Measurements from ENCODE around the gene ANXA2. TPM values are rescaled to one million over a fixed set of nuclear protein-coding genes. Genes with fewer than 3 reads are reported as not detected.
"Not testable (repeated sequence)": the region's sequence is repeated elsewhere in the genome, so short reads cannot be mapped to it uniquely, and the experiment has no call there.

Gene ANXA2
- total RNA-seq, 2 donors from 2014 or later = 265 to 341 TPM

DNA sequence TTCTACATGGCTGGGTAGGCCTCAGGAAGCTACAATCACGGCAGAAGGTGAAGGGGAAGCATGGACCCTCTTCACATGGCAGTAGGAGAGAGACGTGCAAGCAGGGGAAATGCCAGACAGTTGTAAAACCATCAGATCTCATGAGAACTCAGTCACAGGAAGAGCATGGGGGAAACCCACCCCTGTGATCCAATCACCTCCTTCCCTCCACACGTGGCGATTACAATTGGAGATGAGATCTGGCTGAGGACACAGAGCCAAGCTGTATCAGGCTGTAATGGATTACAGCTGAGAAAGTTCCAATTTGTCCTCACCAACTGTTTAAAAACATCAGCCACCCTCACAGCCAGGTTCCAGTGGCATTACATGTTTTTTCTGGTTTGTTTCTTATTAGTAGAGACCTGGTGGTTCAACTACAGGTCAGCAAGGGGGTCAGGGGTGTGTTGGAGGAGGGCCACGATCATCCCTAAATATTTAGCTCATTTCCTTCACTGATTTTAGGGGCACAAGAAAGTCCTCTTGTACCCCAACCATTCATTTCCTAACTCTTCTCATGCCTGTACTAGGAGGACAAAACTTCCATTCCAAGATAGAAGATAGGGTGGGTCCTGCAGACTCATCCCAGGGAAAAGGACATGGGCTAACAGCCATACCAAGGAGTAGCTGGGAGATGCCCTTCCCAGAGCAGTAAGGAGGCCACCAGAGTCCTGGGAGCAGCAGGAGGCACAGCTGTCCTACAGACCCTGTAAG, 54.4 kb downstream of the ANXA2 start:
- 70 to 76% methylated on average over 5 of the region's 5 CpGs for WGBS, 2 donors
- no peak for ATAC-seq
- Histone ChIP-seq H3K27me3 (no peaks in the 10 kb centered on the region), H3K4me3 (no peak overlapping the region), H3K36me3 (replicated peaks in 1 of 2; ENCODE audit: insufficient read depth in 1 of 2, low read depth in 2 of 2) (peaks cover 10 to 11% of the 10 kb centered on the region in 2 donors), H3K27ac (no peak overlapping the region), H3K4me1 (no peaks in the 10 kb centered on the region), H3K9me3 (no peaks in the 10 kb centered on the region)
- intact Hi-C loops (cut with DNase I) = no loop called here
- no peak for DNase-seq
- TF ChIP-seq, protein P1, sequence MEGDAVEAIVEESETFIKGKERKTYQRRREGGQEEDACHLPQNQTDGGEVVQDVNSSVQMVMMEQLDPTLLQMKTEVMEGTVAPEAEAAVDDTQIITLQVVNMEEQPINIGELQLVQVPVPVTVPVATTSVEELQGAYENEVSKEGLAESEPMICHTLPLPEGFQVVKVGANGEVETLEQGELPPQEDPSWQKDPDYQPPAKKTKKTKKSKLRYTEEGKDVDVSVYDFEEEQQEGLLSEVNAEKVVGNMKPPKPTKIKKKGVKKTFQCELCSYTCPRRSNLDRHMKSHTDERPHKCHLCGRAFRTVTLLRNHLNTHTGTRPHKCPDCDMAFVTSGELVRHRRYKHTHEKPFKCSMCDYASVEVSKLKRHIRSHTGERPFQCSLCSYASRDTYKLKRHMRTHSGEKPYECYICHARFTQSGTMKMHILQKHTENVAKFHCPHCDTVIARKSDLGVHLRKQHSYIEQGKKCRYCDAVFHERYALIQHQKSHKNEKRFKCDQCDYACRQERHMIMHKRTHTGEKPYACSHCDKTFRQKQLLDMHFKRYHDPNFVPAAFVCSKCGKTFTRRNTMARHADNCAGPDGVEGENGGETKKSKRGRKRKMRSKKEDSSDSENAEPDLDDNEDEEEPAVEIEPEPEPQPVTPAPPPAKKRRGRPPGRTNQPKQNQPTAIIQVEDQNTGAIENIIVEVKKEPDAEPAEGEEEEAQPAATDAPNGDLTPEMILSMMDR (IDR thresholded peaks at IDR 0.05) = no peak
- TF ChIP-seq POLR2A (IDR thresholded peaks at IDR 0.05) = no peak

DNA sequence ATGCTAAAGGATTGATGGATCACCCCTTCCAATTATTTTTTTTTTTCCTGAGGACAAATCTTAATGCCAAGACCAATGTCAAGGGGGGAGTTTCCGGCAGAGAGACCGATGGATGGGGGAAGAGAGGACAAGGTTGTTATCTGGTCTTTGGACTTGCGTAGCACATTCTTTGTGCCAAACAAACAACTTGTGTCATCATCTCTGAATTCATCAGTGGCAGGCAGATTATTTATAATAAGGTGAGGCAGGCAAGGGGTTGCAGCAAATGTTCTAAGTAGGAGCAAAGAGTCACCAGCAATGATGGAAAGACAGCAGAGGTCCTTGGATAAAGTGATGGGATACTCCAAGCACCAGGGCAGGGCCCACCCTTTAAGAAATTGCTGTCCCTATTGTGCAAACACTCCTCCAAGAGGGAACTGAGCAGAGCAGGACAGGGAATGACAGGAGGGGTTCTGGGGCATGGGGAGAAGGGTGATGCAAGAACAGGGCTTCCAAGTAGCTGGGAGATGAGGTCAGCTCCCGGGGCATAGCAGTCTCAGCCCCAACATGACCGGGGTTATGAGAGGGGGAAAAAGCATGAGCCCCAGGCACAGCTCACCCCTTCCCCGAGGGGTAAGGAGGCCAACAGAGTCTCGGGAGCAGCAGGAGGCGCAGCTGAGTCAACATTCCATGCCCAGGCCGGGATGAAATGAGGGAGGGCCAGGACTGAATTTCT, 57.4 kb downstream of the ANXA2 start:
- Histone ChIP-seq H3K27me3 (no peaks in the 10 kb centered on the region), H3K4me1 (no peaks in the 10 kb centered on the region), H3K9me3 (no peaks in the 10 kb centered on the region), H3K36me3 (replicated peaks in 1 of 2; ENCODE audit: insufficient read depth in 1 of 2, low read depth in 2 of 2) (no peaks in the 10 kb centered on the region), H3K27ac (no peak overlapping the region), H3K4me3 (no peak overlapping the region)
- DNase-seq (no peak), ATAC-seq (no peak)
- TF ChIP-seq POLR2A (IDR thresholded peaks at IDR 0.05) = no peak
- TF ChIP-seq, protein P1 (IDR thresholded peaks at IDR 0.05) = no peak
- 69 to 71% methylated on average over 8 to 9 of the region's 9 CpGs for WGBS, 2 donors
- intact Hi-C loops (cut with DNase I) = no loop called here

DNA sequence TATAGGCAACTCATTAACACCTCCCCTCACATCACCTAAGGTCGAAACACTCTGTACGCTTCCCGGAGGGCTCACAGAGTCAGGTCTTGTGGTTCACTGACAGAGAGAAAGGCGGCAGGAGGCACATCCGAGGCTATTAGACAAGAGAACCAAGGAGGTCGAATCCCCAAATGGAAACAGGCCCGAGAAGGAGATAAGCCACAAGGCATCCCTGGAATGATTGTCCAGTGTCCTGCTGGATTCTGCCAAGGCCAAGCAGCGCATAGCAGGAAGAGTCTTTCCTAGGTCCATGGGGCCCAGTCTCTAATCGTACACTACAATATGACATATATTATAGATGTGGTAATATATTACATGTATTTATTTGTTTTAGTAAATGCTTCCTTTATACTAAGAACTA, 58.5 kb downstream of the ANXA2 start:
- no peaks in the 10 kb centered on the region for H3K4me1 ChIP-seq
- H3K9me3 ChIP-seq = no peaks in the 10 kb centered on the region
- H3K27me3 ChIP-seq = no peaks in the 10 kb centered on the region
- no peak overlapping the region for H3K27ac ChIP-seq
- intact Hi-C loops (cut with DNase I) = no loop called here
- H3K4me3 ChIP-seq = no peak overlapping the region
- no peak for TF ChIP-seq POLR2A (IDR thresholded peaks at IDR 0.05)
- 71 to 78% methylated on average over 9 of the region's 9 CpGs for WGBS, 2 donors
- DNase-seq (no peak), ATAC-seq (no peak)
- H3K36me3 ChIP-seq (replicated peaks in 1 of 2; ENCODE audit: insufficient read depth in 1 of 2, low read depth in 2 of 2) = no peaks in the 10 kb centered on the region

DNA sequence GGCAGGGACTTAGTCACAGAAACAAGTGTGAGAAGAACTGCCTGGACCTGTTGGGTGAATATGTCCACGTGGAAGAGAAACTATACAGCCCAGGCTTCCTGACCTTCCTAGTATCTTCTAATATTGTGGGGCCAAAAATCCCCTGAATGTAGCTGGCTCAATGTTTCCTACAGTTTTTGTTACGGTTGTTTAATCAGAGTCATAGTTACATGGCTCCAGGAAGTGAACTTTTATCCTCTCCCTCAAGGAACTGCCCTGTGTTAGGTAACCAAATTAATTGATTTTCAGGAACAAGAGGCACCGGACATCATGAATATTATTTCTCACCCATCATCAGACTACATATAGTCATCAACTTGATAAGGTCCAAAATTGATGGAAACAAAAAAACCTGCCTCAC, 59.0 kb downstream of the ANXA2 start:
- no peaks in the 10 kb centered on the region for H3K9me3 ChIP-seq
- TF ChIP-seq, protein P1 (IDR thresholded peaks at IDR 0.05) = no peak
- no peak for TF ChIP-seq POLR2A (IDR thresholded peaks at IDR 0.05)
- H3K27me3 ChIP-seq = no peaks in the 10 kb centered on the region
- ATAC-seq (peak; percentile 38), DNase-seq (no peak)
- no peaks in the 10 kb centered on the region for H3K4me1 ChIP-seq
- no peak overlapping the region for H3K27ac ChIP-seq
- H3K36me3 ChIP-seq (replicated peaks in 1 of 2; ENCODE audit: insufficient read depth in 1 of 2, low read depth in 2 of 2) = no peaks in the 10 kb centered on the region
- intact Hi-C loops (cut with DNase I) = no loop called here
- 41 to 50% methylated on average over 3 of the region's 3 CpGs for WGBS, 2 donors
- H3K4me3 ChIP-seq = no peak overlapping the region

DNA sequence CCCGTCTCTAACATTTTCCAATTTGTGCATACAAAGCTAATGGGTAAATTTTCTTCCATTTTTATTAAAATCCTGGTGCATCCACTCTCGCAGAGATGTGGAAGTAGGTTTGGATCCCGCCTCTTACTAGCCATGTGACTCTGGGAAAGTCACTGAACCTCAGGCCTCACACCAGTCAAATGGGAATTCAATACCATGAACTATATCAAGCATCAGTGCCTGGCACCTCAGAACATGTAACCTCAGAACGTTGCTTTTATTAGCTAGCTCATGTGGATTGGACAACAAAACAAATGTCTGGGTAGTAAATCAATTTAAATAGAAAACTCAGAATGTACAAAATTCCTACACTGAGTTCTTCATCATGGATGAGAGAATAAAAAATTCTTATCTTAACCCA, 60.7 kb downstream of the ANXA2 start:
- Histone ChIP-seq H3K4me1 (no peaks in the 10 kb centered on the region), H3K4me3 (no peak overlapping the region), H3K27me3 (no peaks in the 10 kb centered on the region), H3K27ac (no peak overlapping the region), H3K36me3 (replicated peaks in 1 of 2; ENCODE audit: insufficient read depth in 1 of 2, low read depth in 2 of 2) (no peaks in the 10 kb centered on the region), H3K9me3 (no peaks in the 10 kb centered on the region)
- ATAC-seq = no peak
- 77 to 80% methylated on average over 4 of the region's 4 CpGs for WGBS, 2 donors
- TF ChIP-seq, protein P1 (IDR thresholded peaks at IDR 0.05) = no peak
- TF ChIP-seq POLR2A (IDR thresholded peaks at IDR 0.05) = no peak
- DNase-seq = no peak
- intact Hi-C loops (cut with DNase I) = no loop called here

DNA sequence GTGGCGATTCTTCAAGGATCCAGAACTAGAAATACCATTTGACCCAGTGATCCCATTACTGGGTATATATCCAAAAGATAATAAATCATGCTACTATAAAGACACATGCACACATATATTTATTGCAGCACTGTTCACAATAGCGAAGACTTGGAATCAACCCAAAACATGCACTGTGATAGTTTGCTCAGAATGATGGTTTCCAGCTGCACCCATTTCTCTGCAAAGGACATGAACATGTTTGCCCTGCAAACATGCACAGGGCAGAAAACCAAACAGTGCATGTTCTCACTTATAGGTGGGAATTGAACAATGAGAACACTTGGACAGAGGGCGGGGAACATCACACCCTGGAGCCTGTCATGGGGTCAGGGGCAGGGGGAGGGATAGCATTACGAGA, 62.5 kb downstream of the ANXA2 start:
- H3K4me3 ChIP-seq; DNase-seq; H3K9me3 ChIP-seq; intact Hi-C loops (cut with DNase I); ATAC-seq; H3K4me1 ChIP-seq; H3K36me3 ChIP-seq (replicated peaks in 1 of 2; ENCODE audit: insufficient read depth in 1 of 2, low read depth in 2 of 2); H3K27me3 ChIP-seq; H3K27ac ChIP-seq: not testable (repeated sequence)
- WGBS, 2 donors = 73 to 74% methylated on average over 4 of the region's 4 CpGs
